Kidney capillary endothelial cell (primary cell): ENCODE results near the gene PRR35.
A peak's percentile ranks its signal among the peaks of the same experiment; 100 is the strongest.

Source experiments
- DNase-seq: peaks from one replicate; pipeline ENCODE4 v3.0.0-alpha.2; 2018; ENCODE audit warnings: low spot score

Gene PRR35

GRCh38 chr16:528111-529011 is 31.8 kb upstream of the PRR35 start:
- DNase-seq = peak; percentile 58

GRCh38 chr16:529012-529575 is 31.1 kb upstream of the PRR35 start:
- no peak for DNase-seq

GRCh38 chr16:530111-530817 is 29.9 kb upstream of the PRR35 start:
- no peak for DNase-seq

GRCh38 chr16:531494-532125 is 28.6 kb upstream of the PRR35 start:
- no peak for DNase-seq

- DNase-seq = no peak
These were observed 26.6 kb upstream of the PRR35 start for GRCh38 chr16:533391-534123.

- DNase-seq = no peak
These were observed 26.1 kb upstream of the PRR35 start for GRCh38 chr16:534135-534534.

- DNase-seq = no peak
These were observed 25.2 kb upstream of the PRR35 start for GRCh38 chr16:534856-535445.

- DNase-seq = no peak
These were observed 24.5 kb upstream of the PRR35 start for GRCh38 chr16:535446-536405.

- no peak for DNase-seq
These were observed 23.4 kb upstream of the PRR35 start for GRCh38 chr16:536746-537145.

GRCh38 chr16:537415-538335 is 22.5 kb upstream of the PRR35 start:
- DNase-seq = no peak

- DNase-seq = no peak
These were observed 20.2 kb upstream of the PRR35 start for GRCh38 chr16:539901-540530.

GRCh38 chr16:540645-541340 is 19.4 kb upstream of the PRR35 start:
- DNase-seq = no peak

GRCh38 chr16:543301-544164 is 16.7 kb upstream of the PRR35 start:
- no peak for DNase-seq

- DNase-seq = no peak
These were observed 15.7 kb upstream of the PRR35 start for GRCh38 chr16:544517-544916.

GRCh38 chr16:546909-547770 is 13.1 kb upstream of the PRR35 start:
- DNase-seq = no peak

- no peak for DNase-seq
These were observed 11.6 kb upstream of the PRR35 start for GRCh38 chr16:548586-548985.
